Kidney epithelial cell (primary cell): Measurements from ENCODE around the gene CERS3. TPM values are rescaled to one million over a fixed set of nuclear protein-coding genes. Genes with fewer than 3 reads are reported as not detected.

Experiments used
- DNase-seq: peaks from one replicate; pipeline ENCODE4 v3.0.0-alpha.2; 2010; ENCODE audit warnings: low read depth
- H3K27me3 ChIP-seq: 2 replicates; pipeline ENCODE4 v1.6.0; 2011; ENCODE audit warnings: low read length; ENCODE audit not compliant: control insufficient read depth, insufficient read depth
- H3K36me3 ChIP-seq: 2 replicates; pipeline ENCODE4 v1.5.1; 2011; ENCODE audit warnings: low read length; ENCODE audit not compliant: control insufficient read depth, insufficient read depth
- H3K4me3 ChIP-seq: 2 replicates; pipeline ENCODE4 v1.5.1; 2011; ENCODE audit warnings: low read depth, mild to moderate bottlenecking, control low read depth, low read length
- CTCF ChIP-seq: IDR thresholded peaks from 2 replicates; pipeline ENCODE4 v1.5.1; 2011; ENCODE audit warnings: mild to moderate bottlenecking, moderate library complexity, low read length, control low read depth, inconsistent platforms; ENCODE audit not compliant: insufficient read depth, poor library complexity, severe bottlenecking
- total RNA-seq: library from RNA; depleted of rRNA; stranded (reverse); fragments of >200 nt; gene quantifications from 2 replicates; pipeline ENCODE4 v1.2.3, GENCODE V29; 2015

Gene CERS3
- total RNA-seq, 1 donor from 2014 or later = not detected

- Histone ChIP-seq H3K36me3 (no peaks in the 10 kb centered on the region), H3K4me3 (no peak overlapping the region), H3K27me3 (no peaks in the 10 kb centered on the region)
- no peak for DNase-seq
- TF ChIP-seq CTCF = no peak
These were observed 89.2 kb downstream of the CERS3 start for GRCh38 chr15:100439514-100439913.

DNA sequence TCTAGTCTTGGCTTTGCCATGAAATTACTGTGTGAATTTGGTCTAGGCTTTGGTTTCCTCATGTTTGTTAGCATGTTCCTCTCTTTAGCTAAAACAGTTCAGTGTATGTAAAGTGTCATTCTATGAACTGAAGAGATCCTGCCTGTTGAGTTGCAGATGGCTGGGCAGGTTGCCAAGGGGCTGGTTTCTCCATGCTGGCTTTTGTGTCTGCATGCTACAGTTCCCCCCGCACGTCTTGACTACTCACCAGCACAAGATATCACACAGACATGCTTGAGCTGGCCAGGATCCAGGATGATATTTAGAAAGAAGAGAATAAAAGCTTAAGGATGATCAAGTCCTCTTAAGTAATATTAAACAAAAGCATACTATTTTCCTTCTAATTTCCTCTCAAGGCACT is 90.2 kb downstream of the CERS3 start:
- DNase-seq = no peak
- Histone ChIP-seq H3K27me3 (no peaks in the 10 kb centered on the region), H3K36me3 (no peaks in the 10 kb centered on the region), H3K4me3 (no peak overlapping the region)
- no peak for TF ChIP-seq CTCF

DNA sequence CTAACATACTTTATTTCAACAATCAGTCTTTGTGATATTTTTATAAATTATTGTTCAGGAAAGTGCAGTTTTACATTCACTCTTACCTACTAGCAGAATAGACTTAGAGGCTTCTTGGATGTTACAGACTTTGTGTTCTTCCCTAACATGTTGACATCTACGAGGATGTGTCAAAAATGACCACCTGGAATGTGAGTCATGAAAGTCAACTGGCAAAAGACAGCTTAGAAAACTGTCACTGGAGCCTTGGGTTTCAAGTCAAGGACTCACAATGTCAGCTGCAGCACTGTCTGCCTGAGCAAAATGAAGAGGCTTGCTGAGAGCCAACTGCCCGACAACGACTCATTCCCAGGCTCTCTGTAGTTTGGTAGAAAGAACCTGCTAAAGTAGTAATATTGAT is 91.5 kb downstream of the CERS3 start:
- TF ChIP-seq CTCF = no peak
- Histone ChIP-seq H3K36me3 (no peaks in the 10 kb centered on the region), H3K4me3 (no peak overlapping the region), H3K27me3 (no peaks in the 10 kb centered on the region)
- no peak for DNase-seq

DNA sequence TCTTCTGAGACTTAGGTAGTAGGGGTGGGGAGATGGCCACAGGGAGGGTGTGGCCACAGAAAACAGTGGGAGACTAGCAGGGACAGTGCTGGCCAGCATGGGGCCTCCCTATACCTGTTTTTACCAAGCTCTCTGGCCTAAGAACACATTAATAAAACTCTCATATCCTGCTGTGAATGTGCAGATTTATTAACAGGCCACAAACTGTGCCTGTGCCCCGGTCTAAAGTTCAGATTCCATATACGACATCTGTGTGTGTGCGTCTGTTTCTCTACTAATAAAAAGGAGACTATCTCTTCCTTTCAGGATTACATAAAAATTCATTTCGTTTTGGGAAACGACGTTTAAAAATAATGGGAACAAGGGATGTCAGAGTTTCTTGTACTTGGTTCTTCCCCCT is 94.2 kb downstream of the CERS3 start:
- DNase-seq = no peak
- no peaks in the 10 kb centered on the region for H3K36me3 ChIP-seq
- no peak overlapping the region for H3K4me3 ChIP-seq
- no peaks in the 10 kb centered on the region for H3K27me3 ChIP-seq
- TF ChIP-seq CTCF = no peak

- Histone ChIP-seq H3K27me3 (no peaks in the 10 kb centered on the region), H3K4me3 (no peak overlapping the region), H3K36me3 (no peaks in the 10 kb centered on the region)
- no peak for DNase-seq
- TF ChIP-seq CTCF = no peak
These were observed 94.7 kb downstream of the CERS3 start for GRCh38 chr15:100434038-100434437.

- TF ChIP-seq CTCF = no peak
- H3K36me3 ChIP-seq = no peaks in the 10 kb centered on the region
- no peaks in the 10 kb centered on the region for H3K27me3 ChIP-seq
- no peak for DNase-seq
- H3K4me3 ChIP-seq = no peak overlapping the region
These were observed 95.4 kb downstream of the CERS3 start for GRCh38 chr15:100433304-100433703.
